Fibroblast of mammary gland (primary cell): ENCODE results near the gene EFCAB13.

Experiments
- DNase-seq: peaks from one replicate; pipeline ENCODE4 v3.0.0-alpha.2; 2010; ENCODE audit warnings: low read depth
- H3K4me3 ChIP-seq: 2 replicates; pipeline ENCODE4 v1.5.1; 2011; ENCODE audit warnings: low read depth, mild to moderate bottlenecking, low read length, moderate library complexity; ENCODE audit not compliant: control insufficient read depth
- CTCF ChIP-seq: conservative IDR thresholded peaks from 2 replicates; pipeline ENCODE4 v1.5.1; 2011; ENCODE audit warnings: low read depth, low read length, inconsistent platforms; ENCODE audit not compliant: control insufficient read depth, insufficient read depth

EFCAB13 gene

GRCh38 chr17:47287068-47287467 is 36.7 kb upstream of the EFCAB13 start:
- no peak for TF ChIP-seq CTCF
- no peak overlapping the region for H3K4me3 ChIP-seq
- DNase-seq, result no peak

GRCh38 chr17:47287639-47288038 is 36.1 kb upstream of the EFCAB13 start:
- no peak for TF ChIP-seq CTCF
- no peak for DNase-seq
- H3K4me3 ChIP-seq, result no peak overlapping the region

- no peak overlapping the region for H3K4me3 ChIP-seq
- peak; percentile 79 for DNase-seq
- TF ChIP-seq CTCF, result no peak
Measured at GRCh38 chr17:47288531-47289116, 35.1 kb upstream of the EFCAB13 start.

- no peak for DNase-seq
- H3K4me3 ChIP-seq, result no peak overlapping the region
- no peak for TF ChIP-seq CTCF
Measured at GRCh38 chr17:47289302-47289701, 34.5 kb upstream of the EFCAB13 start.

- DNase-seq, result no peak
- no peak overlapping the region for H3K4me3 ChIP-seq
- TF ChIP-seq CTCF, result no peak
Measured at GRCh38 chr17:47290870-47291241, 32.9 kb upstream of the EFCAB13 start.

GRCh38 chr17:47291242-47291873 is 32.4 kb upstream of the EFCAB13 start:
- DNase-seq, result no peak
- H3K4me3 ChIP-seq, result no peak overlapping the region
- no peak for TF ChIP-seq CTCF

- no peak for TF ChIP-seq CTCF
- no peak for DNase-seq
- no peak overlapping the region for H3K4me3 ChIP-seq
Measured at GRCh38 chr17:47292206-47292605, 31.5 kb upstream of the EFCAB13 start.
